NCI-H2107 treated with DMSO at 0.1 percent for 48 hours (cell line): ENCODE results near the gene GET3.

Source experiments
- DNase-seq: peaks from one replicate; lab custom pipeline; 2025; ENCODE audit not compliant: unreplicated experiment; lab: John Stamatoyannopoulos, UW

The GET3 gene

GRCh38 chr19:12750851-12751250 lies 13.6 kb downstream of the GET3 start:
- no peak for DNase-seq

GRCh38 chr19:12751635-12752034 lies 14.3 kb downstream of the GET3 start, which contains the start of gene BEST2:
Gene BEST2, plus strand, starts transcription at chr19:12751791. Its CDS starts 802 bp downstream, at chr19:12752593.
- DNase-seq = no peak

GRCh38 chr19:12752056-12752781 lies 14.9 kb downstream of the GET3 start:
- no peak for DNase-seq

GRCh38 chr19:12754465-12755196 lies 17.3 kb downstream of the GET3 start:
- DNase-seq = no peak

- no peak for DNase-seq
These were observed 19.0 kb downstream of the GET3 start for GRCh38 chr19:12756150-12756883.

- no peak for DNase-seq
These were observed 20.4 kb downstream of the GET3 start for GRCh38 chr19:12757544-12758274.

- no peak for DNase-seq
These were observed 22.4 kb downstream of the GET3 start for GRCh38 chr19:12759686-12760085.

- no peak for DNase-seq
These were observed 25.8 kb downstream of the GET3 start for GRCh38 chr19:12763100-12763499.

GRCh38 chr19:12764698-12765097 lies 27.4 kb downstream of the GET3 start:
- DNase-seq = no peak

- peak; percentile 41 for DNase-seq
These were observed 28.8 kb downstream of the GET3 start for GRCh38 chr19:12766051-12766521.

GRCh38 chr19:12767150-12767549 lies 29.9 kb downstream of the GET3 start:
- DNase-seq = no peak

GRCh38 chr19:12767666-12768065 lies 30.4 kb downstream of the GET3 start:
- DNase-seq = no peak

- peak; percentile 12 for DNase-seq
These were observed 32.4 kb downstream of the GET3 start for GRCh38 chr19:12769689-12770088.

- DNase-seq = no peak
These were observed 33.6 kb downstream of the GET3 start for GRCh38 chr19:12770922-12771321.

- DNase-seq = no peak
These were observed 35.0 kb downstream of the GET3 start for GRCh38 chr19:12772323-12772722.

GRCh38 chr19:12773571-12773970 lies 36.3 kb downstream of the GET3 start:
- DNase-seq = no peak

GRCh38 chr19:12774588-12775555 lies 37.6 kb downstream of the GET3 start, which contains the start of gene HOOK2:
Gene HOOK2, minus strand, starts transcription at chr19:12775552. Its CDS starts 103 bp downstream, at chr19:12775449.
- peak; percentile 55 for DNase-seq

GRCh38 chr19:12777217-12778016 lies 40.1 kb downstream of the GET3 start:
- DNase-seq = peak; percentile 80
